GM18498 (cell line): ENCODE data around the gene IGSF21.

Source experiments
- ATAC-seq: cut with Tn5 transposase; IDR thresholded peaks from one replicate; pipeline ENCODE4 v1.9.1; 2021; ENCODE audit warnings: mild to moderate bottlenecking, moderate library complexity; ENCODE audit not compliant: unreplicated experiment

The IGSF21 gene

DNA sequence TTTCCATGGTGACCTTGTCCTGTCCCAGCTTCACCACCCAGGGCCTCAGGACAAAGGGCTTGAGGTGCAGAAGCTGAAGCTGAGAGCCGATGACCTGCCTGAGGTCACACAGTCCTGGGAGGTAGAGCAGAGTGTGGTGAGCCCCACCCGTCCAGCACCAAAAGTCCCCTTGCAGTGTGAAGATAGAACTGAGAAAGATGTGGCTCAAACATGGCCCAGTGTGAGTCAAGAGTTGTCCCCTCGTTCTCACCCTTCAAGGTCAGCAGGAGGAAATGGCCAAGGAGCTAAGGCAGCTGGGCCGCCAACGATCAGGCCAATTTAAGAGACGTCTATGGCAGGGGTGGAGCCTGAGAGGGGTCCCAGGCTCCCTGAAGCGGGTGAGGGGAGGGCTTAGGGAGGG is 215.7 kb downstream of the IGSF21 start:
- no peak for ATAC-seq

DNA sequence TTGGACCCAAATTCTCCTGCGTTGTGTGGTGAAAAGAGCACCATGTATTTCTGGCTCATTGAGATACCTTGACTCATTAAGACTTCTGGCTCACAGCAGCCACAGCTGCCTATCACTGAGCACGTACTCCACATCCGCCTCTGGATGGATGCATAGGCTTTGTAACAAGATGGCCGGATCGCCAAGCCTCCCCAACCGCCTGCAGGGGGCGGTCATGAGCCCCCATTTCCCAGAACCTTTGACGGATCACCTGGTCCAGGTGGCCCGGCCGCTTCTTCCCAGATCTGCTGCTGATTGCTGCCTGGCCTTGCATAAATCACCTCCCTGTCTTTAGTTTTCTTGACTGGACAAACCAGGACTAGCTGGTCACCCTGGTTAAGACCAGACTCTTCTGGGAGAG is 216.6 kb downstream of the IGSF21 start:
- no peak for ATAC-seq

DNA sequence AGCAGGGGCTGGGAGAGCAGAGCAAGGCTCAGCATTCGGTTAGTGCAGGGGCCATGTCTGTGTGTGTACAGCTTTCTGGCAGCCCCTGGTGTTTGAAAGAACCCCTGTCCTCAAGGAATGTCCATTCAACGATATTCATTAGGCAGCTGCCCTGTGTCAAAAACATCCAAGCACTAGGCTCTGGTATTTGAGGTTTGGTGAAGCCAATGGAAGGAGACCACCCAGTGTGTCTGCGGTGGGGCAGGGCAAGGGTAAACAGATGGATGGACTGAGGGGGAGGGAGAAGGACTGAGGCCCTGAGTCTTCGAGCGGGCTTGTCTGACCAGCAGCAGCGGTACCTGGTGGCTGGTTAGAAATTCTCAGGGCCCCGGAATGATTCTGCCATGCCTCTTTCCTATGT is 217.5 kb downstream of the IGSF21 start:
- ATAC-seq: no peak

DNA sequence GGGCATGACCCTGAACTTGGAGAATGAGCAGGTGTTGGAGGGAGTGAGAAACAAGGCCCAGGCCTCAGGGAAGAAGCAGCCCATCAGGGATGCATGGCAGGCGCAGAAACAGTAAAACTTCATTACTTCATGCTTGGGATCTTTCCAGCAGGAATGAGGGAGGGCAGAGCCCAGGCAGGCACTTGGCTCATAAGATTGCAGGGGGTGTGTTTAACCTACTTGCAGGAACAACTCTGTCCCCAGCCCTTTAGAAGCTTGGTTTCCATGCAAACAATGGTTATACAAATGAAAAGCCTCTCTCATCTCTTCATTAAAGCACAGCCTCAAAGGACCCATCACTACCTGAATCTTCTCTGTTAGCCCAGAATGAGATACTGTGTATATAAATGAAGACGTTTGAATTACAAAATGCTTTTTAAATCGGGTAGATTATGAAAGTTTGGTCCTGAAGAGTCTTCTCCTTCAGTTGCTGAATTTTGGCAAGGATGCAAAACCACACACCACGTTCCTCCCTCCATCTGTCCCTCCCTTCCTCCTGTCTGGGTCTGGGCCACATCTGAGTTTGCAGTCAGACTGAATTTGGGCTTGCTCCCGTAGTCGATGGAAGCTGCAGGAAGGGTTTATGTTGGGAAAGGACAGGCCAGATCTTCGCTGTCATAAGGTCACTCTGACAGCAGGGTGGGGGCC is 218.8 kb downstream of the IGSF21 start:
- ATAC-seq: no peak

DNA sequence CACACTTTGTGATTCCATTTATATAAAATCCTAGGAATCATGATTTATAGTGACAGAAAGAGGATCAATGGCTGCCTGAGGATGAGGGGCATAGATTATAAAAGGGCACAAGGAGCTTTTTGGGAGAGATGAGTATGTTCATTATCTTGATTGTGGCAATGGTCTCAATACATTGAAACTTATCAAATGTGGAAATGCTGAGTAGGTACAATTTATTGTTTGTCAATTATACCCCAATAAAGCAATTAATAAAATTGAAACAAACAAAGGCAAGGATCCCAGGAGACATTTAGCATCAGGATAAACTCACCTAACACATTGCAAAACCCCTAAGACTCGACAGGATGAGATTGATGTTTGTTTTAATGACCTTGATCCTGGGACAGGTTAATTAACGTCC is 220.1 kb downstream of the IGSF21 start:
- no peak for ATAC-seq

DNA sequence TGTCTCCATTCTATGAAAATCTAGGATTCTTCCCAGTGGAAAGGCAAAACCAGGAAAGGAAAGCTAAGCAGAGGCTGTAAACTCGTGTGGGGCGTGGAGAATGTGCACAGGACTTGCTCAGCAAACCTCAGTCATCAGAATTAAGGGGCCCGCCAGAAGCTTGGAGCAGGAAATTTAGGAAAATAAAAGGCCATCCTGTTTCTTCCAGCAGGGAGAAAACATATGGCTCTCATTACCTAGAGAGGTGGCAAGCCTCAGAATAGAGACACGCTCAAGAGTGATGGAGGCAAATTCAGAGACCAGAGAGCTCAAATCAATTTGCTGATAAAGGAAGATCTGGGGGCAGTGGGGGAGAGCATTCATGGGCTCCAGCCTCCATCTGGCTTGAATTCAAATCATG is 221.2 kb downstream of the IGSF21 start:
- no peak for ATAC-seq

DNA sequence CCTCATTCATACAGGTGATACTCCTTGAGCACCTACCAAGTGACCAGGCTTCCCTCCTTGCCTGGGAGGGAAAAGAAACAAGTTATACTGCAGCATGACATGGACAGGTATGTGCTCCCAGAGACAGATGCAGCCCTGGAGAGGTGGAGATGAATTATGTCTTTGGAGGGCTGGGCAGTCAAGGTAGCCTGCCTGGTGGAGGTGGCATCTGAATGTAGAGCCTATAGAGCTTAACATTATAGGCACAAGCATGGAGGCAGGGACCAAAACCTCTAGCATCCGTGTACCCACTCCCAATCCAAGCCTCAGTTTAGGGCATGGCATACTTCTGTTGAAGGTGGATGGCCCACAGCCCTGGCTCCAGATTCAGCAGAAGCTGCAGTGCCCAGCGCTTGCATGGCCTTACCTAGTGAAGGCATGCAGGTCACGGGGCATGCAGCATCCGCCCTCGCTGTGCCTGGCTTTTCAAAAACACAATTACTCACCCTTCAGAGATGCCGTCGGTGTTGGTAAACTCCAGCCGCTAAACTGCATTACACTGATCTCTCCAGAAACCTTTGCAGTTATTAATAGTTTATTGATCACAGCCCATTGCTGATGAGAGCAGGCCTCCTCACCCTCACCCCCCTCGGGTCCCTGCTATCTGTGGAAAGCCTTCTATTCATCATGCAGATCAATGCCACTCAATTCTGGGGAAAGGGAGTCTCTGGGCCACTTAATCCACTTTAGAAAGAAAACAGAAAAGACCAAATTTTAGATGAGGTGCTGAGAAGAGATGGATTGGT is 222.1 kb downstream of the IGSF21 start:
- no peak for ATAC-seq

DNA sequence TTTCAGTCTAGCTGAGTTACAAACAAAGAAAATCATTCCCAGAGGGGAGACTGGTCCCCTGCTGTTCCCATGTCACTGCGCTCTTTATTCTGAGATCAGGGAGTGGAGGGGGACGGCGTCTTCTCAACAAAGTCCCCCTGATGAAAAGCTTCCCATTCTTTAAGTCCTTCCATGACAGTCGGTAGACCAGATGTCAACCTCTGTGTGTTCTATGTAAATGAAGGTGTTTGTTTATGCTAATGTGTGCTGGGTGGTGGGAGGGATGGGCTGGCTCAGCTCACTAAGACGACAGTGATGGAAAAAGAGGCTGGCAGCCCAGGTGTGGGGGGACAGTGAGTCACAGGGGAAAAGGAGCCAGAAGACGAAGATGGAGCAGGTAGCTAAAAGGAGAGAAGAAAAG is 225.0 kb downstream of the IGSF21 start:
- no peak for ATAC-seq

DNA sequence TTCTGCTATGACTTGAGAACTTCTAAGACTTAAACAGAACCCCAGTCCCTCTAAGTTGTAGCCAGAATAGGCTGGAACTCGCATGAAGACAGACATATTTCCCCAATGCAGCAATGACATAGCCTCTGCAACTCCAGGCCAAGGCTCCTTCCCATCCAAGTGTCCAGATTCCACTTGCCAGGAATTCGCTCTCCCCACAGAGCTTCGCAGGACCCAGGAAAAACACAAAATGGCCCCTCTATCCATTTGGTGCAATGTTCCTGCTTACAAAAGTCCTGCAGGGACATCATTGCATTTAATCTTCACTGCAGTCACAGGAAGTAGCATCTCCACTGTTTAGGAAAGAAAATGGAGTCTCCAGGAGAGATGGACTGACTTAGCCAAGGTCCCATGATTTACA is 225.6 kb downstream of the IGSF21 start:
- no peak for ATAC-seq

DNA sequence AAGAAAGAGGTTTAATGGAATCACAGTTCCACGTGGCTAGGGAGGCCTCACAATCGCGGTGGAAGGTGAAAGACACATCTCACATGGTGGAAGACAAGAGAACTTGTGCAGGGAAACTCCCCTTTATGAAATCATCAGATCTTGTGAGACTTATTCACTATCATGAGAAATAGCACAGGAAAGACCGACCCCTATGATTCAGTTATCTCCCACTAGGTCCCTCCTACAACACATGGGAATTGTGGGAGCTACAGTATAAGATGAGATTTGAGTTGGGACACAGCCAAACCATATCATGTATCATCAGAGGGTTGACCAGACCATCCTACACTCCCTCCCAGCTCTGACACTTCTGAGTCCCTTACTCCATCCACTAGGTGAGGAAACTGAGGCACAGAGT is 229.2 kb downstream of the IGSF21 start:
- no peak for ATAC-seq

DNA sequence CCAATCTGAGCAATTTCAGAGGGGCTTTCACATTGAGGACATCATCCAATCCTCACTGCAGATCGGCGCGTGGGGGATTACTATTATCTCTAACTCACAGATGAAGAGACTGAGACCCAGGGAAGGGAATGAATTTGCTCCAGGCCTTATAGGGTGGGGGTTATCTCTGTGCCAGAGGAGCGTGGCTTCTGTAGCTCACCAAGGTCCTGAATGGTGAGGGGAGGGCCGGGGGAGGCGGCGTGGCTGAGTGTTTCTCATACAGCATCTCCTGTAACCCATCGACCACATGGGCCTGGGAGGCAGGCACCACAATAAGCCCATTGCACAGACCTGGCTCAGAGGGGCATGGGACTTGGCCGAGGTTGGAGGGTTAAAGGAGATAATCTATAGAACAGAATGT is 230.2 kb downstream of the IGSF21 start:
- ATAC-seq: no peak

DNA sequence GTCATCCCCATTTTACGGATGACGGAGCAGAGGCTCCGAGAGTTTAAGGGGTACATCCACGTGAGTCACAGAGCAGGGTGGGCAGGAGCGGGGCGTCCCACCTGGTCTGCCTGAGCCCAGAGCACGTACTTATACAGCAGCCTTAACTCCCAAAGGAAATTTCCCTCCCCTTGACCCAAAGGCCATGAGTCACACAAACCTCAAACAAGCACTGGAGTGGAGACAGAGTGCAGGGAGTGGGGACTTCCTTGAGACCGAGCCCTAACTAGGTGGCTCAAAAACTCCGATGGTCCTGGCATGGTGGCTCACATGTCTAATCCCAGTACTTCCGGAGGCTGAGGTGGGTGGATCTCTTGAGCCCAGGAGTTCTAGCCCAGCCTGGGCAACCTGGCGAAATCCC is 231.6 kb downstream of the IGSF21 start:
- ATAC-seq: no peak

DNA sequence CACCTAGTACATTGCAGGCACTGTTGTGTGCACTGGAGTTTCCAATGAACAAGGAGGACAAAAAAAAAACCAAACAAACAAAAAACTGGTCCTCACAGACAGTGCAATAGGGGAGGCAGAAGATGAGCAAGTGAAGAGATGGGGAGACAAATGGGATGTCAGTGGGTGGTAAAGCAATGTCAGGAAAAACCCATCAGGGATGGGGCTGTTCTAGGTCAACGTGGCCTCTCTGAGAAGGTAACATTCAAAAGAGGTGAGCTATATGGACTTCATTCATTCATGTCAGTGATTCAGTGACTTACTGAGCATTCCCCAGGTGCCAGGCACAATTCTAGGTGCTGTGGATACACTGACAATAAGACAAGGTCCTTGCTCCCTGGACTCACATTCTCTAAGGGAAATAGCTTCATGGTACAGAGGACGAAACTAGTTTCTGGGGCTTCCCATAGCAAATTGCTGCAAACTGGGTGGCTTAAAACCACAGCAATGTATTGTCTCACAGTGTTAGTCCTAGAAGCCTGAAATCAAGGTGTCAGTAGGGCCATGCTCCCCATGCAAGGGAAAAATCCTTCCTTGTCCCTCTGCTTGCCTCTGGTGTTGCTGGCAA is 232.7 kb downstream of the IGSF21 start:
- no peak for ATAC-seq

DNA sequence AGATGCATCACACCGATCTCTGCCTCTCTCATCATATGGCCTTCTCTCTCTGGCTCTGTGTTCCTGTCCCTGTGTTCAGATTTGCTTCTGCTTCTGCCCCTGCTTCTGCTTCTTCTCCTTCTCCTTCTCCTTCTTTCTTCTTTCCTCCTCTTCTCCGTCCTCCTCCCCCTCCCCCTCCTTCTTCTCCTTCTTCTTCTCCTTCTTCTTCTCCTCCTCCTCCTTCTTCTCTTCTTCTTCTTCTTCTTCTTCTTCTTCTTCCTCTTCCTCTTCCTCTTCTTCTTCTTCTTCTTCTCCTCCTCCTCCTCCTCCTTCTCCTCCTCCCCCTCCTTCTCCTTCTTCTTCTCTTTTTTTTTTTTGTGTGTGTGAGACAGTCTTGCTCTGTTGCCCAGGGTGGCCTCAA is 233.2 kb downstream of the IGSF21 start:
- no peak for ATAC-seq

DNA sequence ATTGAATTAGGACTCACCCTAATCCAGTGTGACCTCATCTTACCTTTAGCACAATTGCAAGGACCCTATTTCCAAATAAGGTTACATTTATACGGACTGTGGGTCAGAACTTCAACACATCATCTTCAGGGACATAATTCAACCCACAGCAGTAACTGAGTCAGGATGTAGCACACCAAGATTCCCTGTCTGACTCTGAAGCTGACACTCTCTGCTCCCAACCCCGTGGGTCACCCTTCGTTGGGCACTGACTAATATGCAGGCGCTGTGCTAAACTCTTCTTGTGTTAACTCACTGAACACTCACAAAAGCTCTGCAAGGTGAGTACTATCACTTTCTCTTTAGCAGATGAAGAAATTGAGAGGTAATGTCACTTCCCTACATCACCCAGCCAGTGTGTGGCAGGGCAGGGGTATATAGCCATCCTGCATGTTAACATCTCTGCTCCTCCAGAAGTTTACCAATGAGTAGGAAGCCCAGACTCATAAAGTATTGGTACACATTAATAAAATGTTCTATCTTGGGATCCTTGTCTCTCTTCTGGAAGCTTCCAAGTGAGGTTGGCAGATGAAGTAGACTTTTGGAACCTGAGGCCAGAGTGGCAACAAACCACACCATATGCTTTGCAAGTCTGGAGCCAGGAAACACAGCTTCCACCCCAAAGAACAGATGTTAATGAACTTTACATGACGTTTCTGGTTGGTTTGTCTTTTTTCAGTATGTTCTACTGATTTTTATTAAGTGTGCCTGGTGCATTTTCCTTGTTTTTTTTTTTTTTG is 233.9 kb downstream of the IGSF21 start:
- ATAC-seq: no peak

DNA sequence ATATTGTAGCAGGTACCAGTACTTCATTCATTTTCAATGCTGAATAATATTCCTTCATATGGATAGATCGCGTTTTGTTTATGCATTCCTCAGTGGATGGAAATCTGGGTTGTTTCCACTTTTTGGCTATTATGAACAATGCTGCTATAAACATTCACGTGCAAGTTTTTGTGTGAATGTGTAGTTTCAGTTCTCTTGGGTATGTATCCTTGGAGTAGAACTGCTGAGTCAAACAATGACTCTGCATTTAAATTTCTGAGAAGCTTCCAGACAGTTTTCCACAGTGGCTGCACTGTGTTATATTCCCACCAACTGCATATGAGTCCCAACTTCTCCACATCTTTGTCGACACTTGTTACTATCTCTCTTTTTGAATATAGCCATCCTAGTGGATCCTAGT is 235.1 kb downstream of the IGSF21 start:
- ATAC-seq: no peak

DNA sequence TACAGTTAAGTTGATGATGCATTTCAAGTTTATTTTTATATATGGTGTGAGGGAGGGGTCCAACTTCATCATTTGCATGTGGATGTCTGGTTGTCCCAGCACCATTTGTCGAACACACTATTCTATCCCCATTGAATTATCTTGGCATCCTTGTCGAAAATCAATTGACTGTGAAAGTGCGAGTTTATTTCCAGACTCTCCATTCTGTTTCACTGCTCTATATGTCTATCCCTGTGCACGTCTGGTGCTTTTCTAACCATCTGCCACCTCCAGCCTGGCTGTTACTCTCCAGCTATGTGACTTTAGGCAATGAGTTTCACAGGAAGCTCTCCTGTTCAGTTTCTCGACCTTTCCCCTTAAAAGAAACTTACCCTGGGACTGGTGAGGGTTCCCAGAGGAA is 236.0 kb downstream of the IGSF21 start:
- ATAC-seq: no peak

DNA sequence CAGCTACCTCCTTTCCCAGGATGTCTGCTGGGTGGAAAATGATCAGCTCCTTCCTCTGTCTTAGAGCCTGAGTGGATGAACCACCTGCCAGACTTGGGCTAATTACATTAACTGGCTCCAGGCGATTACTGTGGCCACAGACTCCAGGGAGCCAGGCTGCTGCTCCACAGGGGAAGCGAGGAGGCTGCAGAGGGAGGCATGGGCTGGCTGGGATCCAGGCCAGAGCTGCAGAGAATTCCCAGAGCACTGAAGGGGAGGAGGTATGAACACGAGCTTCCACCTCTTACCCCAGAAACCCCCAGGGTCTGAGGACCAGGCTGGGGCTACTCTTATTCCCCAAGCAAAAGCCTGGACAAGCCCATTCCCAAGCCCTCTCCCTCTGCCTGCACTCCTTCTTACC is 237.2 kb downstream of the IGSF21 start:
- ATAC-seq: no peak

DNA sequence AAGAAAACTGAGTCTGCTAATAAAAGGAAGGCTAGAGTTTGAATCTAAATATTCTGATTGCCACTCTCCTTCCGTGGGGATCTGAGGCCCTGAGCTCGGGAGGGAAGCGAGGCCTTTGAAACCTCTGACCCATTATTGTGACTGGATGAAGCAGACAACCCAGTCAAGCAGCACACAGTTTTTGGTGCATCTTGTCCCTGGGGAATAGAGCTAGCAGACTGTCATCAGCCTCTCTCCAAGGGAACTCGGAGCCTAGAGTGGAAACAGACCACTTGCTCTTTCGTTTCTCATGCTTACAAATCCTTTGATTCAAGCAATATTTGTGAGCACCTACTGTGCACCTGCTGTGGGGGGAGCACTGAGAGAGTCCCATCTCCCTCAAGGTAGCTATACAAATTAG is 240.0 kb downstream of the IGSF21 start:
- ATAC-seq: no peak

DNA sequence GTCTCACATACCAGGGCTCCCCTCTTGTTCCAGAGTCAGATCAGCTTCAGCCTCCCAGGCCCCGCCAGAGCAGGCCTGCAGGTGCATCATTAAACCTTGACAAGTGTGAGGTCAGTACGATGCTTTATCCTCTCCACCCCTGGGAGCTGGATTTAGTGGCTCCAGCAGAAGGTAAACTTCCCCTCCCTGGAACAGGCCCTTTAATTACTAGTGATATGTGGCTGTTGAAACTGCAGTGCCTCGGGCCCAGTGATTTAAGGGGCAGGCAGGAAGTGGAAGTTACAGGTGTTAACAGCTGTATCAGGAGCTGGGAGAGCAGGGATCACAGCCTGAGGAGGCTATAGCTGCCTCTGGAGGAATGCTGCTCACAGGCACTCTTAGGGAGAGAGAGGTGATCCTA is 240.8 kb downstream of the IGSF21 start:
- no peak for ATAC-seq

DNA sequence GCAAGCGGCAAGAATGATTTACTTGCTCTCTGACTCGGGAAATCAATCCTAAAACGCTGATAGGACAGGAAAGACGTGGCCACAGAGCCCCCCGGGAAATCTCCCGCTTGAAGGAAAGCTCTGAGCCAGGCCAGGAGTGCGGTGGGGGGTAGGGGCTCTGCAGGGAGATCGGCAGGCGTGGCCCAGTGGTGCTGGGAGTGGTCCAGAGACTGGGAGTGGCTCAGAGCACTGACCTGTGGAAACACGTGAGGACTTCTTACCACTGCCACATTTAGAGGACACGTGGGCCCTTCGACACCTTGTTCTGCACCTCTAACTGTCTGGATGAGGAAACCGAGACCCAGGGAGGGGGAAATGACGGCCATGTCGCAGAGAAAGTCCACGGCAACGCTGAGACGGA is 243.1 kb downstream of the IGSF21 start:
- ATAC-seq: no peak

DNA sequence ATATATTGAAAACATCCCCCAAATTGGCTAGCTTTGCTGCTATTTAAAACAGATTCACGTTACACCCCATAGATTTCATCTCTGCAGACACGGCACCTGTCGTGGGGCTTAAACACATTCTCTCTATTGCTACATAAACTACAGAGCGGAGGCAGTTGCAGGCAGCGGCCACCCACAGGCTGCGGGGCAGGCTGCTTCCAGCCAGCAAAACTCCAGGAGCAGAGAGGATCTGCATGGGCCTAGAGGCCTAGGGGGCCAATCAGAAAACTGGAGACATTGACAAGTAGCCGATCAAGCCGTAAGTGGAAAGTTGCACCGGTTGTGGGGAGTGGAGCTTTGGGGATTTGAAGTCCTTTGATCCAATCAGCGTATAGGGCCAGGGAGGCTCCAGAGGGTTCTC is 244.1 kb downstream of the IGSF21 start:
- no peak for ATAC-seq
